Neural progenitor cell (in vitro differentiated cells): ENCODE data around the gene ADAMTSL5. TPM values are rescaled to one million over a fixed set of nuclear protein-coding genes. Genes with fewer than 3 reads are reported as not detected.

ENCODE experiments used
- DNase-seq: peaks from one replicate; pipeline ENCODE4 v3.0.0-alpha.2; 2016; ENCODE audit warnings: low spot score
- H2AFZ ChIP-seq: fragments of 200-600 bp; sonication (generic); replicated peaks from 2 replicates; pipeline ENCODE4 v1.6.1; 2016; ENCODE audit warnings: antibody characterized with exemption
- H3F3A ChIP-seq: fragments of 200-600 bp; sonication (generic); 2 replicates; pipeline ENCODE4 v1.6.1; 2016; ENCODE audit warnings: antibody characterized with exemption, low read depth
- H3K27ac ChIP-seq: fragments of 200-600 bp; sonication (generic); 2 replicates; pipeline ENCODE4 v1.5.1; 2016; ENCODE audit warnings: mild to moderate bottlenecking
- H3K27me3 ChIP-seq: fragments of 200-600 bp; sonication (generic); 2 replicates; pipeline ENCODE4 v1.6.1; 2016; ENCODE audit warnings: mild to moderate bottlenecking, moderate library complexity
- H3K36me3 ChIP-seq: fragments of 200-600 bp; sonication (generic); 2 replicates; pipeline ENCODE4 v1.5.1; 2016
- H3K4me1 ChIP-seq: fragments of 200-600 bp; sonication (generic); 2 replicates; pipeline ENCODE4 v1.6.1; 2016; ENCODE audit warnings: mixed run types
- H3K4me2 ChIP-seq: fragments of 200-600 bp; sonication (generic); 2 replicates; pipeline ENCODE4 v1.6.1; 2016
- H3K4me3 ChIP-seq: fragments of 200-600 bp; sonication (generic); 2 replicates; pipeline ENCODE4 v1.5.1; 2016
- H3K79me2 ChIP-seq: fragments of 200-600 bp; sonication (generic); 2 replicates; pipeline ENCODE4 v1.6.1; 2016; ENCODE audit warnings: low read depth
- H3K9ac ChIP-seq: fragments of 200-600 bp; sonication (generic); 2 replicates; pipeline ENCODE4 v1.6.1; 2016
- H3K9me3 ChIP-seq: fragments of 200-600 bp; sonication (generic); 2 replicates; pipeline ENCODE4 v1.5.1; 2016; ENCODE audit warnings: low read depth
- H4K20me1 ChIP-seq: fragments of 200-600 bp; sonication (generic); 2 replicates; pipeline ENCODE4 v1.6.1; 2016; ENCODE audit warnings: low read depth
- H3K27ac Mint-ChIP-seq: 3 replicates; pipeline ENCODE4 v1.8.0; 2021; ENCODE audit warnings: mixed read lengths
- H3K27me3 Mint-ChIP-seq: 2 replicates; pipeline ENCODE4 v1.8.0; 2022; ENCODE audit warnings: low read depth, mild to moderate bottlenecking, inconsistent platforms, moderate library complexity, mixed read lengths; ENCODE audit not compliant: insufficient read depth
- H3K36me3 Mint-ChIP-seq: 3 replicates; pipeline ENCODE4 v1.8.0; 2021; ENCODE audit warnings: mixed read lengths
- H3K4me1 Mint-ChIP-seq: 3 replicates; pipeline ENCODE4 v1.8.0; 2021; ENCODE audit warnings: mixed read lengths
- H3K4me3 Mint-ChIP-seq: 3 replicates; pipeline ENCODE4 v1.8.0; 2021; ENCODE audit warnings: mild to moderate bottlenecking, moderate library complexity, mixed read lengths
- H3K9me3 Mint-ChIP-seq: 3 replicates; pipeline ENCODE4 v1.8.0; 2020; ENCODE audit warnings: mixed read lengths
- EZH2 ChIP-seq: fragments of 200-600 bp; sonication (generic); IDR thresholded peaks from 2 replicates; pipeline ENCODE4 v1.6.1; 2017; ENCODE audit warnings: antibody characterized with exemption, mild to moderate bottlenecking, moderate library complexity
- EZH2phosphoT487 ChIP-seq: fragments of 200-600 bp; sonication (generic); IDR thresholded peaks from 2 replicates; pipeline ENCODE4 v1.6.1; 2017; ENCODE audit warnings: antibody characterized with exemption
- total RNA-seq: library from RNA; depleted of rRNA; stranded (reverse); fragments of >200 nt; gene quantifications from 2 replicates; pipeline ENCODE4 v1.2.3, GENCODE V29; 2015; ENCODE audit warnings: low replicate concordance
- TF ChIP-seq, protein P1 (sequence below): fragments of 200-600 bp; sonication (generic); IDR thresholded peaks from 2 replicates; pipeline ENCODE4 v1.5.1; 2017; ENCODE audit warnings: antibody characterized with exemption, mild to moderate bottlenecking

The ADAMTSL5 gene
- total RNA-seq, 1 donor from 2014 or later = 0.13 TPM

DNA sequence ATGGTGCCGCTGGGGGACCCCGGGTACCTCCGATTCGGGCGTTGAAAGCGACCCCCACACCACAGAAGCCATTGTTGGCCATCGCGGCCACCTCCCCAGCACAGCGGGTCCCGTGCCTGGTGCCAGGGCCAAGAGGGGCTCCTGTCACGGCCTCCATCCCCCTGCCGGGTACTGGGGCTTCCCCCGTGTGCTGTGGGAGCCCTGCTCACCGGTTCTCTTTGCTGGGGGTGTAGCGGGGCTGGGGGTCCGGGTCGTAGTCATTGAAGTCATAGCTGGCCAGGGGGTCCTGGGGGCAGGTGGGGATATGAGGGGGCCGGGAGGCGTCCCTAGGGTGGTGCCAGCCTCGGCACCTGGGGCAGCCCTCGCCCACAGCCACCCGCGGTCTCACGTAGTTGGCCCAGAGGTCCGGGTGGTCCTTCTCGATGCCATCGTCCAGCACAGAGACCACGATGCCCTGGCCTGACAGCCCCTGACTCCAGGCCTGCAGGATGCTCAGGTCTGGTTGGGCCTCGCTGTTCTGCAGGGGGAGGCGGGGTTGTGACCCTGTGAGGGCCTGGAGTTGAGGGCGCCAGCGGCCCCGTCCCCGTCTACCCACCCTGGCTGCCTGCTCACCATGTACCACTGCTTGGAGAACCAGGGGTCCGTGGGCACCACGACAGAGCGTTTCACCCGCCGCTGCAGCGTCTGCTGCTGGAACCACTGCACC lies 25.1 kb downstream of the ADAMTSL5 start:
- Histone ChIP-seq H3K36me3 (no peaks in the 10 kb centered on the region), H3K27ac (no peak overlapping the region), H3K4me2 (no peak overlapping the region), H3K4me3 (no peak overlapping the region), H4K20me1 (peaks cover 6% of the 10 kb centered on the region), H3K27me3 (peaks cover 17% of the 10 kb centered on the region), H3F3A (peaks cover 4% of the 10 kb centered on the region), H3K9me3 (no peaks in the 10 kb centered on the region), H3K9ac (no peak overlapping the region), H2AFZ (no peak overlapping the region), H3K4me1 (peaks cover 12% of the 10 kb centered on the region), H3K79me2 (no peaks in the 10 kb centered on the region)
- TF ChIP-seq EZH2 (no peak), EZH2phosphoT487 (no peak)
- TF ChIP-seq, protein P1, sequence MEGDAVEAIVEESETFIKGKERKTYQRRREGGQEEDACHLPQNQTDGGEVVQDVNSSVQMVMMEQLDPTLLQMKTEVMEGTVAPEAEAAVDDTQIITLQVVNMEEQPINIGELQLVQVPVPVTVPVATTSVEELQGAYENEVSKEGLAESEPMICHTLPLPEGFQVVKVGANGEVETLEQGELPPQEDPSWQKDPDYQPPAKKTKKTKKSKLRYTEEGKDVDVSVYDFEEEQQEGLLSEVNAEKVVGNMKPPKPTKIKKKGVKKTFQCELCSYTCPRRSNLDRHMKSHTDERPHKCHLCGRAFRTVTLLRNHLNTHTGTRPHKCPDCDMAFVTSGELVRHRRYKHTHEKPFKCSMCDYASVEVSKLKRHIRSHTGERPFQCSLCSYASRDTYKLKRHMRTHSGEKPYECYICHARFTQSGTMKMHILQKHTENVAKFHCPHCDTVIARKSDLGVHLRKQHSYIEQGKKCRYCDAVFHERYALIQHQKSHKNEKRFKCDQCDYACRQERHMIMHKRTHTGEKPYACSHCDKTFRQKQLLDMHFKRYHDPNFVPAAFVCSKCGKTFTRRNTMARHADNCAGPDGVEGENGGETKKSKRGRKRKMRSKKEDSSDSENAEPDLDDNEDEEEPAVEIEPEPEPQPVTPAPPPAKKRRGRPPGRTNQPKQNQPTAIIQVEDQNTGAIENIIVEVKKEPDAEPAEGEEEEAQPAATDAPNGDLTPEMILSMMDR = no peak
- DNase-seq = no peak
- peaks cover 2% of the 10 kb centered on the region for H3K27me3 Mint-ChIP-seq
- H3K4me3 Mint-ChIP-seq = no peak overlapping the region
- H3K36me3 Mint-ChIP-seq = no peaks in the 10 kb centered on the region
- H3K4me1 Mint-ChIP-seq = peaks cover 13% of the 10 kb centered on the region
- no peak overlapping the region for H3K27ac Mint-ChIP-seq
- H3K9me3 Mint-ChIP-seq = no peaks in the 10 kb centered on the region

DNA sequence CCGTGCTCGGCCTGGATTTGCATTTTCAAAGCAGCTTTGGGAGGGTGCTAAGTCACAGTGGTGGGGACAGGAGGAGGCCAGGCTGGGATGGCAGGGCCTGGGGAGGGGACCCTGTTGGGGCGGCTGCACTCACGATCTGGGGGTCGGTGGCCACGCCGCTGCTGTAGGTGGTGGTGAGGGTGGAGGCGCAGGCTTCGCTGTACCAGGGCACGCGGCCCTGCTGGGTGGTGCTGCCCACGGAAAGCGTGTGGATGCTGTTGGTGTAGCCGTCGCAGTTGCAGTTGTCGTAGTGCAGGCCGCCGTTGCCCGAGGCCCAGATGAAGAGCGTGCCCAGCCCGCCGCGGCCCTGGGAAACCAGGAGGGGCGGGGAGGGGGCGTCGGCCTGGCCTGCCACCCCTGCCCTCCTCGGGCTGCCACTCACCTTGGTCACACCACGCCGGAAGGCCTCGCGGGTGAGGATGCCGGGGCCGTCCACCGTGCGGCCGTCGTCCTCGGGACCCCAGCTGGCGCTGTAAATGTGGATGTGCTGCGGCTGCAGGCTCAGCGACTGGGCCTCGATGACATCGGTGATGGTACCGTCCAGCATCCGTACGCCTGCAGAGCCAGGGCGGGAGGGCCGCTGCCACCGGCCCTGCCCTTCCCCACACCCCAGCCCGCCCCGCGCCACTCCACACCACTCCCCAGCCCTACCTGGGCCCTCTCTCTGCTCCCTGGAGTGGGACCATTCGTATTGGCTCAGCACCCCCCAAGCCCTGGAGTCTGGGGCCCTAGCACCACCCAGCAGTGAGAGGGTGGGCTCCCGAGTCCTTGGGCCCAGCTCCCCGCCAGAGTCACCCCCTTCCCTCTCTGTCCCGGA lies 25.9 kb downstream of the ADAMTSL5 start:
- H3K9me3 ChIP-seq = no peaks in the 10 kb centered on the region
- Mint-ChIP-seq H3K4me1 (peaks cover 9% of the 10 kb centered on the region), H3K27ac (no peak overlapping the region), H3K36me3 (no peaks in the 10 kb centered on the region), H3K9me3 (no peaks in the 10 kb centered on the region), H3K4me3 (no peak overlapping the region), H3K27me3 (peaks cover 2% of the 10 kb centered on the region)
- no peak overlapping the region for H3K9ac ChIP-seq
- H3K4me2 ChIP-seq = no peak overlapping the region
- H3K27ac ChIP-seq = no peak overlapping the region
- no peaks in the 10 kb centered on the region for H3K79me2 ChIP-seq
- peaks cover 4% of the 10 kb centered on the region for H3F3A ChIP-seq
- H3K27me3 ChIP-seq = peaks cover 10% of the 10 kb centered on the region
- no peak overlapping the region for H2AFZ ChIP-seq
- H3K36me3 ChIP-seq = no peaks in the 10 kb centered on the region
- no peak for DNase-seq
- peaks cover 12% of the 10 kb centered on the region for H3K4me1 ChIP-seq
- TF ChIP-seq EZH2phosphoT487 (no peak), EZH2 (no peak)
- TF ChIP-seq, protein P1 = no peak
- H4K20me1 ChIP-seq = peaks cover 3% of the 10 kb centered on the region
- no peak overlapping the region for H3K4me3 ChIP-seq

DNA sequence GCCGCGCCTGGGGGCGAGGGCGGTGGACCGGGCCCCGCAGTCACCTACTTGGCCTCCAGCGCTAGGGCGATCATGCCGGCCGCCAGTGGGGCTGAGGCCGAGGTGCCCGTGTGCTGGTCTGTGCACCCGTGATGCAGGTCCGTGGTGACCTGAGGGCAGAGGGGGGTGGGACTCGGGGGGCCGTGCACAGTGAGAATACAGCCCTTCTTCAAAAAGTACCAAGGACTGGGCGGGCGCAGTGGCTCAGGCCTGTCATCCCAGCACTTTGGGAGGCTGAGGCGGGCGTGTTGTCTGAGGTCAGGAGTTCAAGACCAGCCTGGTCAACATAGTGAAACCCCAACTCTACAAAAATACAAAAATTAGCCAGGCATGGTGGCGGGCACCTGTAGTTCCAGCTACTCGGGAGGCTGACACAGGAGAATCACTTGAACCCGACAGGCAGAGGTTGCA lies 28.8 kb downstream of the ADAMTSL5 start:
- H3K9me3 Mint-ChIP-seq = no peaks in the 10 kb centered on the region
- H3K36me3 ChIP-seq = no peaks in the 10 kb centered on the region
- H3F3A ChIP-seq = peaks cover 13% of the 10 kb centered on the region
- no peak overlapping the region for H3K4me3 ChIP-seq
- no peak overlapping the region for H3K27ac ChIP-seq
- H3K9me3 ChIP-seq = no peaks in the 10 kb centered on the region
- H3K4me1 ChIP-seq = no peaks in the 10 kb centered on the region
- no peaks in the 10 kb centered on the region for H3K79me2 ChIP-seq
- no peaks in the 10 kb centered on the region for H4K20me1 ChIP-seq
- H3K4me1 Mint-ChIP-seq = peaks cover 5% of the 10 kb centered on the region
- no peak for DNase-seq
- peaks cover 3% of the 10 kb centered on the region for H3K27me3 Mint-ChIP-seq
- H3K27me3 ChIP-seq = no peaks in the 10 kb centered on the region
- H3K27ac Mint-ChIP-seq = no peak overlapping the region
- H3K4me3 Mint-ChIP-seq = no peak overlapping the region
- H2AFZ ChIP-seq = no peak overlapping the region
- H3K4me2 ChIP-seq = no peak overlapping the region
- H3K36me3 Mint-ChIP-seq = no peaks in the 10 kb centered on the region
- no peak overlapping the region for H3K9ac ChIP-seq
- TF ChIP-seq EZH2 = no peak
